HG03521 (cell line): ENCODE data around the gene NANOGP8.
"Not testable (repeated sequence)": the region's sequence is repeated elsewhere in the genome, so short reads cannot be mapped to it uniquely, and the experiment has no call there.

Experiments
- ATAC-seq: cut with Tn5 transposase; IDR thresholded peaks from one replicate; pipeline ENCODE4 v1.9.1; 2021; ENCODE audit warnings: mild to moderate bottlenecking, moderate library complexity; ENCODE audit not compliant: unreplicated experiment

NANOGP8 gene

DNA sequence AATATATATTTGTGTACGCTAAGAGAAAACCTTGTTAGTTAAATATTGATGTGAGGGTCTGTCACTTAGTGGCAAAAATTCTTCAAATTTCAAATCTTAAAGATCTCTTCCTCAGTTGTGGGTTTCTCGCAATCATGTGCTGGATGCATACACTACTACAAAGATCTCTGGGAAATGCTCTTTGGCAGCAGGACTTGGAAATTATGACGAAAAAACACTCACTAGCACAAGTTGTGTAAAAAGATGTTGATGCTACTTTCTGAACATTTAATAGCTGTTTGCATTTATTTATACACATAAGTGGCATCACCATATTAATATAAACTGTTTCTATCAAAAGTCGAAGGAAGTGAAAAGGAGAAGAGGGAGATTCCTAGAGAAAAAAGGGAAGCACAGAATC lies 10.8 kb upstream of the NANOGP8 start:
- no peak for ATAC-seq

DNA sequence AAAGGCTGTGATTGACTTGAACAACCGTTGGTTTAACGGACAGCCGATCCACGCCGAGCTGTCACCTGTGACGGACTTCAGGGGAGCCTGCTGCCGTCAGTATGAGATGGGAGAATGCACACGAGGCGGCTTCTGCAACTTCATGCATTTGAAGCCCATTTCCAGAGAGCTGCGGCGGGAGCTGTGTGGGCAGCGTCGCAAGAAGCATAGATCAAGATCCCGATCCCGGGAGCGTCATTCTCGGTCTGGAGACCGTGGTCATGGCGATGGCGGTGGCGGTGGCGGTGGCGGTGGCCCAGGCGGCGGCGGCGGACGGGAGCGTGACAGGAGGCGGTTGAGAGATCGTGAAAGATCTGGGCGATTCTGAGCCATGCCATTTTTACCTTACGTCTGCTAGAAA lies 7.8 kb upstream of the NANOGP8 start:
- no peak for ATAC-seq

- ATAC-seq: no peak
These were observed 7.2 kb upstream of the NANOGP8 start for GRCh38 chr15:35092311-35092710.

DNA sequence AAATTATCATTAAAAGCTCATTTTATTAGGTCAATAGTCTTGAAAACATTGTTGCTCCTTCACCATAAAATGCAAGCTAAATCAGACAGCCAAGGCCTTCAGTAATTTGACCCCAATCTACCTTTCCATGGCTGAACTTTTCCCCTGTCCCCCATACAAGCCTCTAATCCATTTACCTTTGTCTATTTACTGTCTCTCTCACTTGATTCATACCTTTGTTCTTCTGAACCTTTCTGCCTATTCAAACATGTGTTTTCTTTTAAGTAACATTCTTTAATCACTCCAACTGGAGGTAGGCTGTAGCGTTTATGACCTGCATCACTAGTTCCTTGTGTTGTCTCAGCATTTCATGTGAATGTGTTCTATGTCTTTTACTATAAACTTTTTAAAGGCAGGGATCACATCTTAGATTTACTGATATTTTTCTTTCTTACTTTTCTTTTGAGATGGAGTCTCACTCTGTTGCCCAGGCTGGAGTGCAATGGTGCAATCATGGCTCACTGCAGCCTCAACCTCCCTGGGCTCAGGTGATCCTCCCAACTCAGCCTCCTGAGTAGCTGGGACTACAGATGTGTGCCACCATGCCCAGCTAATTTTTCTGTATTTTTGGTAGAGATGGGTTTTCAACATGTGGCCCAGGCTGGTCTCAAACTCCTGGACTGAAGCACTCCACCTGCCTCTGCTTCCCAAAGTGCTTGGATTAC lies 5.2 kb upstream of the NANOGP8 start:
- no peak for ATAC-seq

- ATAC-seq: no peak
These were observed 4.5 kb upstream of the NANOGP8 start for GRCh38 chr15:35089551-35089950.

- ATAC-seq: no peak
These were observed 3.2 kb upstream of the NANOGP8 start for GRCh38 chr15:35088329-35088728.

GRCh38 chr15:35087759-35088158 lies 2.7 kb upstream of the NANOGP8 start:
- ATAC-seq: no peak

DNA sequence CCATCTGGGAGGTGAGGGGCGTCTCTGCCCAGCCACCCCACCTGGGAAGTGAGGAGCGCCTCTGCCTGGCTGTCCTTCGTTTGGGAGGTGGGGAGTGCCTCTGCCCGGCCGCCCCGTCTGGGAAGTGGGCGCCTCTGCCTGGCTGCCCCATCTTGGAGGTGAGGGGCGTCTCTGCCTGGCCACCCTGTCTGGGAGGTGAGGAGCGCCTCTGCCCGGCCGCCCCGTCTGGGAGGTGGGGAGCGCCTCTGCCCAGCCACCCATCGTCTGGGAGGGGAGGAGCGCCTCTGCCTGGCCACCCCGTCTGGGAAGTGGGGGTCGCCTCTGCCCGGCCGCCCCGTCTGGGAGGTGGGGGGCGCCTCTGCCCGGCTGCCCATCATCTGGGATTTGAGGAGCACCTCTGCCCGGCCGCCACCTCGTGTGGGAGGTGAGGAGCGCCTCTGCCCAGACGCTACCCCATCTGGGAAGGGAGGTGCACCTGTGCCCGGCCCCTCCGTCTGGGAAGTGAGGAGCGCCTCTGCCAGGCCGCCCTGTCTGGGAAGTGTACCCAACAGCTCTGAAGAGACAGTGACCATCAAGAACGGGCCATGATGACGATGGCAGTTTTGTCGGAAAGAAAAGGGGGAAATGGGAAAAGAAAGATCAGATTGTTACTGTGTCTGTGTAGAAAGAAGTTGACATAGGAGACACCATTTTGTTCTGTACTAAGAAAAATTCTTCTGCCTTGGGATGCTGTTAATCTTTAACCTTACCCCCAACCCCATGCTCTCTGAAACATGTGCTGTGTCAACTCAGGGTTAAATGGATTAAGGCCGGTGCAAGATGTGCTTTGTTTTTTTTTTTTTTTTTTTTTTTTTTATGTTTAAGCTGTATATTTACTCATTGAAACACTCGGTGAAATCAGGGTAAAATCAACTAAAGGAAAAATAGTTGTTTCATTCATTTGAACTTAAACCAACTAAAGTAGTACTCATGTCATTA lies 2.4 kb downstream of the NANOGP8 start:
- ATAC-seq: not testable (repeated sequence)

DNA sequence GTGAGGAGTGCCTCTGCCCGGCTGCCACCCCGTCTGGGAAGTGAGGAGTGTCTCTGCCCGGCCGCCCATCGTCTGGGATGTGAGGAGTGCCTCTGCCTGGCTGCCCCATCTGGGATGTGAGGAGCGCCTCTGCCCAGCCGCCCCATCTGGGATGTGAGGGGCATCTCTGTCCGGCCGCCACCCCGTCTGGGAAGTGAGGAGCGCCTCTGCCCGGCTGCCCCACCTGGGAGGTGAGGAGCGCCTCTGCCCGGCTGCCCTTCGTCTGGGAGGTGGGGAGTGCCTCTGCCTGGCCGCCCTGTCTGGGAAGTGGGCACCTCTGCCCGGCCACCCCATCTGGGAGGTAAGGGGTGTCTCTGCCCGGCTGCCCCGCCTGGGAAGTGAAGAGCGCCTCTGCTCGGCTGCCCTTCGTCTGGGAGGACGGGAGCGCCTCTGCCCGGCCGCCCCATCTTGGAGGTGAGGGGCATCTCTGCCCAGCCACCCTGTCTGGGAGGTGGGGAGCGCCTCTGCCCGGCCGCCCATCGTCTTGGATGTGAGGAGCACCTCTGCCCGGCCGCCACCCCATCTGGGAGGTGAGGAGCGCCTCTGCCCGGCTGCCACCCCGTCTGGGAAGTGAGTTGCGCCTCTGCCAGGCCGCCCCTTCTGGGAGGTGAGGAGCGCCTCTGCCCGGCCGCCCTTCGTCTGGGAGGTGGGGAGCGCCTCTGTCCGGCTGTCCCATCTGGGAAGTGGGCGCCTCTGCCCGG lies 3.3 kb downstream of the NANOGP8 start:
- ATAC-seq: not testable (repeated sequence)

DNA sequence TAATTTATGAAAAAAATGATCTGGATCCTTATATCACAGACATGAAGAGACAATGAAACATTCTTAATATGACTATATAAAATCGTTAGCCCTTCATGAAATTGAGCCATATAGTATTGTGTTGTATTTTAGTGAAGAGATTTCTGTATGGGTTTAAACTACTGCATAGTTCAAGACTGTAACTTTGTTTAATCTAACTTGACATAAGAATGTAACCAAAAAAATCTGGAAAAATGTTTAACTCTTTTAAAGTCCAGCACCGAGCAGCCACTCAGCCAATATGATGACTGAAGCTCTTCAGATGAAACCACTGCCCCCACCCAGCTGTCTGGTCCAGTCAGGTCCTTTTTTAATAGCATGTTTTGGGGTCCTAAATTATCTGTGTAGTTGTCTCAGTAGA lies 4.9 kb downstream of the NANOGP8 start:
- ATAC-seq: no peak

DNA sequence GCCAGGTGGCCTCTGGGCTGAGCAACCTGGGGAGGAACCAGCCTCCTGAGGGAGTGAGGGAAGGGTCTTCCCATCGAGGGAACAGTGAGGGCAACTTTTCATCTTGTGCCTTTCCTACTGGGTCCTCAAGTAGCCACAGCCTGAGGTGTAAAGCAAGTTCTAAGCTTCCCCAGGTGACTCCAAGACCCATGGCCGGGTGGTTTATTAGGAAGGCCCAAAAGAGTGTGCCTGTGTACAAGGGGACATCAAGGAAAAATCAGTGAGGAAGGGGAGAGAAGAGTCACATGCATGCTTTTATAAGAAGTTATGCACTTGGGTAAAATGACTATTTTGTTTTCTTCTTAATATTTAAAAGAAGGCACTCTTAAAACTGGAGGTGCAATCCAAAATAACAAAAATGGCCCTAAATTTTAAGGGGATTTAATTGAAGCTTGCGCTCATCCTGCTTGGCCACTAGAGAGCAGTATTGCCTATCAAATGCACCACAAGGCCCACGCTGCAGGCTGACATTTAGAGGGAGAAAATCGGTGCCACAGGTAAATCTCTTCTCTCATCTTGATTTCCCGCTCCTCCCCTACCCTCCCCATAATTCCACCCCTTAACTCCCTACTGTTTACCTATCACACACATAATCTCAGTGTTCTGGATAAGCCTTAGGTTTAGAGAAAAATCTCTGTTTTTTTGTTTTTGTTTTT lies 6.7 kb downstream of the NANOGP8 start:
- ATAC-seq: no peak

DNA sequence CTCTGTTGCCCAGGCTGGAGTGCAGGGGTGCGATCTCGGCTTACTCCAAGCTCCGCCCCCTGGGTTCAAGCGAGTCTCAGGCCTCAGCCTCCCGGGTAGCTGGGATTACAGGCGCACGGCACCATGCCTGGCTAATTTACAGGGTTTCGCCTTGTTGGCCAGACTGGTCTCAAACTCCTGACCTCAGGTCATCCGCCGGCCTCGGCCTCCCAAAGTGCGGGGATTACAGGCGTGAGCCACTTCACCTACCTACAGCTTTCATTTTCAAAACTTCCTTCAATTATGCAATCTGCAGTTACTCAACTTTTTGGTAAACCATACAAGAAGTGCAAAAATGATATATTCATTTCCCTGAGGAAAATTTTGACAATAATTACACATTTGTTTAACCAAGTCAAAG lies 14.0 kb downstream of the NANOGP8 start:
- ATAC-seq: no peak

GRCh38 chr15:35068846-35069475 lies 16.1 kb downstream of the NANOGP8 start:
- no peak for ATAC-seq

- no peak for ATAC-seq
These were observed 17.4 kb downstream of the NANOGP8 start for GRCh38 chr15:35067496-35068347.

GRCh38 chr15:35066094-35066493 lies 19.0 kb downstream of the NANOGP8 start:
- ATAC-seq: no peak

DNA sequence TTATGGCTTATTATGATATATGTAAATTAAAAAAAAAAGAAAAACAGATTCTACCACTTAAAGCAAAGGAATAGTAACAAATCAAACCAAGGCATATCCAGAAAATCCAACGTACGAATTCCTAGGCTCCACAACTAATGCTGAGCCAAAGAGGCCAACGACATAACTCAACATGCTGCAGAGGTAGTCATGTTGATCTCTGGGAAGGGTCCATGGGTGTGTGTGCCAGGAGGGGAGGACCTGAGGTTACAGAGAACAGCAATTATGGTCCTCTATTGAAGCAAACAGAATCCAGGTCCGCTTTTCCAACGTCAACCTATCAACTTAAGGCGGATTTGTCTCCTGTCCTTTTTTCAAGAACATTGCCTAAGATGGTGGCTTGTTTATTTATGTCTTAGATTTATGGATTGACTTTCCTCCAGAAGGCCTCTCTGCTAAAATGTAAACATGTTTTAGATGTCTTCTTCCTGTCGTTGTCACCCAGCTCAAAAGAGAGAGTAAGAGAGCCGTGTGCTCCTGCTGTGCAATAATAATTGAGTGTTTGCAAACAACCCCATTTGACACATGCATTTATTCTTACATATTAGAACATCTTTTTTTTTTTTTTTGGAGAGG lies 20.4 kb downstream of the NANOGP8 start:
- ATAC-seq: no peak

DNA sequence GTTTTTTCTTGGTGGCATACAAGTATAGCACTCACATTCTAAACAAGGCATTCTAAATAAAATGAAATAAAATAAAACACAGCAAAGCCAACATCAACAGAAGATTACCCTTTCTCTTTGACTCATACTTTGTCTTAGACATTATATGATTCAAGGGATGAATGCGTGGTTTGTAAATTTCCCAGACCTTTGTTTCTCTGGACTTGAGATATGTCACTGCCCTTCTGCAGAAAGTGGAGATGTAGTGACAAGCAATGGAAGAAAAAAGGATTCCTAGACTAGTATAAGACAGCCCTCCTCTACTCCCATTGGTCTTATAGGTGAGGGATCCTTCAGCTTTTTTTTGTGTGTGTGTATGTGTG lies 22.4 kb downstream of the NANOGP8 start:
- no peak for ATAC-seq

DNA sequence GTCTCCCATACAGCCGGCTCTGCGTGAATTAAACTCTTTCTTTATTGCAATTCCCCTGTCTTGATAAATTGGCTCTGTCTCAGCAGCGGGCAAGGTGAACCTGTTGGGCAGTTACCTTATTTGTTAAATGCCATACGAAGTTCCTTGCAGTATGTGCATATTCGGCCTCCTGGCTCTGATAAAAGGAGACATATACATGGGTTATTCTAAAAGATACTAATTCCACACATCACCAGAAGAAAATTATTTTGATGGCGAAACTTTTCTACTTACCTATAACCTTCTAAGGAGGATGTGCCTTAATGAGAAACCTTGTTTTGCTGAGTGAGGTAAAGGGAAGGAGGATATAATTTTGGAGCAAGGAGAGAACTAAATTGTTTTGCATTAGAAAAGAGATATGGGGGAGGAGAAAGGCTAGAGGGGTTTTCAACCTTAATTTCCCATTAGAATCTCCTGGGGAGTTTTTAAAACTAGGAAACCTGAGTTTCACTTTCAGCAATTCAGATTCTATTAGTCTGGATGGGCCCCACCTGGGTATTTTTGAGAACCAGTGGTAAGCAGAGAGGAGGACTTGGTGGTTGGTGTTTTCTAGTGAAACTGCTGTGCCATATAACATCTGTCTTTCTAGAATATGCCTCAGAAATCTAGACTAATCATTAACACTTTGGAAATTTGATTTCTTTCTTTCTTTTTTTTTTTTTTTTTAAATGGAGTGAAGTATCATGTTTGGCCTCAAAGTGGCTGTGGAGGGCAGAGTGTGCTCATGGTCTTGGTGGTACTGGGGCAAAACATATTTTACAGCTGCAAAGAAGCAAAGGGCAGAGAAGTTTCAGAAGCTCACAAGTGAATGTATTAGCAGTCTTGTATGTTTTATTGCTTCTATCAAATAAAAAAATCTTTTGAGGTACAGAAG lies 23.0 kb downstream of the NANOGP8 start:
- no peak for ATAC-seq
